KMS-11 (cell line): ENCODE data around the gene CALN1.

Source experiments
- H2AFZ ChIP-seq: fragments of 200-600 bp; sonication (generic); 2 replicates; pipeline ENCODE4 v1.6.1; 2016; ENCODE audit warnings: antibody characterized with exemption, mixed run types, low read depth
- H3K27ac ChIP-seq: fragments of 200-600 bp; sonication (generic); 2 replicates; pipeline ENCODE4 v1.6.1; 2016; ENCODE audit warnings: mild to moderate bottlenecking, mixed run types
- H3K27me3 ChIP-seq: fragments of 200-600 bp; sonication (generic); 2 replicates; pipeline ENCODE4 v1.6.1; 2017; ENCODE audit warnings: mild to moderate bottlenecking, low read depth, mixed run types, moderate library complexity; ENCODE audit not compliant: insufficient read depth
- H3K36me3 ChIP-seq: fragments of 200-600 bp; sonication (generic); 2 replicates; pipeline ENCODE4 v1.6.1; 2017; ENCODE audit warnings: mild to moderate bottlenecking, mixed run types; ENCODE audit not compliant: insufficient read depth
- H3K4me1 ChIP-seq: fragments of 200-600 bp; sonication (generic); 2 replicates; pipeline ENCODE4 v1.6.1; 2016; ENCODE audit warnings: mild to moderate bottlenecking, low read depth, mixed run types; ENCODE audit not compliant: poor library complexity, severe bottlenecking
- H3K4me2 ChIP-seq: fragments of 200-600 bp; sonication (generic); 2 replicates; pipeline ENCODE4 v1.7.0; 2016; ENCODE audit warnings: mild to moderate bottlenecking, mixed run types
- H3K4me3 ChIP-seq: fragments of 200-600 bp; sonication (generic); IDR thresholded peaks from 2 replicates; pipeline ENCODE4 v1.6.1; 2017; ENCODE audit warnings: low read depth, low read length, mixed read lengths; ENCODE audit not compliant: insufficient read depth
- H3K79me2 ChIP-seq: fragments of 200-600 bp; sonication (generic); 2 replicates; pipeline ENCODE4 v1.6.1; 2016; ENCODE audit warnings: low read depth, mixed run types; ENCODE audit not compliant: insufficient read depth
- H3K9ac ChIP-seq: fragments of 200-600 bp; sonication (generic); 2 replicates; pipeline ENCODE4 v1.6.1; 2016; ENCODE audit warnings: mild to moderate bottlenecking, mixed run types
- H4K20me1 ChIP-seq: fragments of 200-600 bp; sonication (generic); 2 replicates; pipeline ENCODE4 v1.6.1; 2016; ENCODE audit warnings: mild to moderate bottlenecking, mixed run types; ENCODE audit not compliant: insufficient read depth
- CTCF ChIP-seq: fragments of 200-600 bp; sonication (generic); conservative IDR thresholded peaks from 2 replicates; pipeline ENCODE4 v1.6.1; 2017; ENCODE audit warnings: low read depth, mild to moderate bottlenecking, antibody characterized with exemption, low read length, moderate library complexity, mixed read lengths

Gene CALN1

GRCh38 chr7:72017756-72018155, 394.4 kb downstream of the CALN1 start:
- H3K27ac ChIP-seq: no peak overlapping the region
- TF ChIP-seq CTCF: no peak
- no peaks in the 10 kb centered on the region for H3K4me1 ChIP-seq
- H3K27me3 ChIP-seq: no peaks in the 10 kb centered on the region
- no peaks in the 10 kb centered on the region for H4K20me1 ChIP-seq
- H3K79me2 ChIP-seq: no peaks in the 10 kb centered on the region
- H3K36me3 ChIP-seq: no peaks in the 10 kb centered on the region
- no peak overlapping the region for H3K4me3 ChIP-seq
- H3K9ac ChIP-seq: no peak overlapping the region
- no peak overlapping the region for H2AFZ ChIP-seq
- H3K4me2 ChIP-seq: no peak overlapping the region

GRCh38 chr7:72016574-72016973, 395.6 kb downstream of the CALN1 start:
- no peak for TF ChIP-seq CTCF
- Histone ChIP-seq H3K27ac (no peak overlapping the region), H3K9ac (no peak overlapping the region), H3K4me2 (no peak overlapping the region), H4K20me1 (no peaks in the 10 kb centered on the region), H2AFZ (no peak overlapping the region), H3K36me3 (no peaks in the 10 kb centered on the region), H3K4me3 (no peak overlapping the region), H3K79me2 (no peaks in the 10 kb centered on the region), H3K4me1 (no peaks in the 10 kb centered on the region), H3K27me3 (no peaks in the 10 kb centered on the region)

- no peaks in the 10 kb centered on the region for H3K4me1 ChIP-seq
- H3K27ac ChIP-seq: no peak overlapping the region
- no peaks in the 10 kb centered on the region for H3K36me3 ChIP-seq
- H3K9ac ChIP-seq: no peak overlapping the region
- no peaks in the 10 kb centered on the region for H3K79me2 ChIP-seq
- TF ChIP-seq CTCF: no peak
- no peaks in the 10 kb centered on the region for H3K27me3 ChIP-seq
- H3K4me3 ChIP-seq: no peak overlapping the region
- no peak overlapping the region for H3K4me2 ChIP-seq
- no peaks in the 10 kb centered on the region for H4K20me1 ChIP-seq
- no peak overlapping the region for H2AFZ ChIP-seq
These were observed 397.0 kb downstream of the CALN1 start for GRCh38 chr7:72015136-72015535.

GRCh38 chr7:72007018-72007417, 405.1 kb downstream of the CALN1 start:
- no peak overlapping the region for H3K4me3 ChIP-seq
- no peaks in the 10 kb centered on the region for H3K4me1 ChIP-seq

More at GRCh38 chr7:72007018-72007417, 405.1 kb downstream of the CALN1 start:
- H3K27ac ChIP-seq: no peak overlapping the region
- H3K4me2 ChIP-seq: no peak overlapping the region
- no peak for TF ChIP-seq CTCF
- no peak overlapping the region for H3K9ac ChIP-seq
- H4K20me1 ChIP-seq: no peaks in the 10 kb centered on the region
- no peaks in the 10 kb centered on the region for H3K36me3 ChIP-seq
- H3K27me3 ChIP-seq: no peaks in the 10 kb centered on the region
- no peaks in the 10 kb centered on the region for H3K79me2 ChIP-seq
- no peak overlapping the region for H2AFZ ChIP-seq
